Measurements from ENCODE around the gene YPEL2. TPM values are rescaled to one million over a fixed set of nuclear protein-coding genes. Genes with fewer than 3 reads are reported as not detected.

YPEL2 gene
- total and polyA plus RNA-seq, 2 of the 13 experiments (the other 11 are each of a cell fraction or from before 2014, with no cell fraction given): 8.5 to 21.1 TPM

- no peak for TF ChIP-seq ZNF678 (CRISPR knock-in tag; IDR thresholded peaks at IDR 0.05)
- no peak for TF ChIP-seq ZBTB26 (CRISPR knock-in tag; IDR thresholded peaks at IDR 0.05; ENCODE audit: borderline replicate concordance)
- no peak for TF ChIP-seq KDM5B (CRISPR knock-in tag; IDR thresholded peaks at IDR 0.05; ENCODE audit: borderline replicate concordance)
- TF ChIP-seq ZNF576 (CRISPR knock-in tag; IDR thresholded peaks at IDR 0.05): no peak
- peak; percentile 78; the same call in 1 of the 2 replicates for TF ChIP-seq TFAP4 (IDR thresholded peaks at IDR 0.05; ENCODE audit: borderline replicate concordance, low read depth)
- no peak for TF ChIP-seq ARNT (IDR thresholded peaks at IDR 0.05)
- no peak for TF ChIP-seq NR0B2 (CRISPR knock-in tag; IDR thresholded peaks at IDR 0.05)
- TF ChIP-seq CEBPZ (IDR thresholded peaks at IDR 0.05; ENCODE audit: low read length): no peak
- TF ChIP-seq MBNL3 (CRISPR knock-in tag; conservative IDR thresholded peaks at IDR 0.05): no peak
- no peak for TF ChIP-seq ATF2 (CRISPR knock-in tag; IDR thresholded peaks at IDR 0.05)
- no peak for TF ChIP-seq POGZ (CRISPR knock-in tag; IDR thresholded peaks at IDR 0.05)
- TF ChIP-seq SKI (IDR thresholded peaks at IDR 0.05; ENCODE audit: partially characterized antibody): peak; percentile 66
- peak; percentile 51; the same call in 1 of the 2 replicates for TF ChIP-seq ZNF362 (CRISPR knock-in tag; IDR thresholded peaks at IDR 0.05; ENCODE audit: borderline replicate concordance)
- TF ChIP-seq ZBTB8A (CRISPR knock-in tag; IDR thresholded peaks at IDR 0.05; ENCODE audit: borderline replicate concordance, low read depth): no peak
- TF ChIP-seq ZBTB7A (CRISPR knock-in tag; IDR thresholded peaks at IDR 0.05): no peak
- no peak for TF ChIP-seq IKZF1 (IDR thresholded peaks at IDR 0.05)
- TF ChIP-seq FOXC1 (CRISPR knock-in tag; IDR thresholded peaks at IDR 0.05; ENCODE audit: borderline replicate concordance): no peak
- TF ChIP-seq CBX5 (CRISPR knock-in tag; IDR thresholded peaks at IDR 0.05; ENCODE audit: borderline replicate concordance): no peak
- TF ChIP-seq RARA (CRISPR knock-in tag; IDR thresholded peaks at IDR 0.05): peak; percentile 14; the same call in 1 of the 2 replicates
- no peak for TF ChIP-seq ZNF333 (CRISPR knock-in tag; IDR thresholded peaks at IDR 0.05; ENCODE audit: borderline replicate concordance)
- no peak for TF ChIP-seq BHLHE40 (IDR thresholded peaks at IDR 0.05; ENCODE audit: low read length)
These were observed 61.7 kb downstream of the YPEL2 start (continued) for GRCh38 chr17:59392973-59393679.
